HG03139 (cell line): Measurements from ENCODE around the gene GATAD2B.
"Not testable (repeated sequence)": the region's sequence is repeated elsewhere in the genome, so short reads cannot be mapped to it uniquely, and the experiment has no call there.

Experiments used
- ATAC-seq: cut with Tn5 transposase; IDR thresholded peaks from one replicate; pipeline ENCODE4 v1.9.1; 2021; ENCODE audit not compliant: unreplicated experiment

Gene GATAD2B

GRCh38 chr1:153899509-153899908 is 23.3 kb downstream of the GATAD2B start:
- no peak for ATAC-seq

- not testable (repeated sequence) for ATAC-seq
Measured at GRCh38 chr1:153895866-153896265, 26.9 kb downstream of the GATAD2B start.

GRCh38 chr1:153891042-153891441 is 31.7 kb downstream of the GATAD2B start:
- not testable (repeated sequence) for ATAC-seq

- no peak for ATAC-seq
Measured at GRCh38 chr1:153888533-153888932, 34.2 kb downstream of the GATAD2B start.

GRCh38 chr1:153886127-153886526 is 36.6 kb downstream of the GATAD2B start:
- ATAC-seq = no peak

- no peak for ATAC-seq
Measured at GRCh38 chr1:153883223-153883622, 39.5 kb downstream of the GATAD2B start.

GRCh38 chr1:153882296-153882912 is 40.4 kb downstream of the GATAD2B start:
- ATAC-seq = no peak

GRCh38 chr1:153881751-153882150 is 41.0 kb downstream of the GATAD2B start:
- ATAC-seq = no peak

- no peak for ATAC-seq
Measured at GRCh38 chr1:153880962-153881361, 41.8 kb downstream of the GATAD2B start.

GRCh38 chr1:153880024-153880423 is 42.7 kb downstream of the GATAD2B start:
- no peak for ATAC-seq

GRCh38 chr1:153877112-153877511 is 45.7 kb downstream of the GATAD2B start:
- ATAC-seq = no peak

GRCh38 chr1:153872934-153873333 is 49.8 kb downstream of the GATAD2B start:
- ATAC-seq = no peak

GRCh38 chr1:153872331-153872730 is 50.4 kb downstream of the GATAD2B start:
- ATAC-seq = no peak

GRCh38 chr1:153869486-153869885 is 53.3 kb downstream of the GATAD2B start:
- no peak for ATAC-seq

GRCh38 chr1:153866045-153866850 is 56.5 kb downstream of the GATAD2B start:
- ATAC-seq = no peak

- no peak for ATAC-seq
Measured at GRCh38 chr1:153860285-153860684, 62.5 kb downstream of the GATAD2B start.

GRCh38 chr1:153857505-153857904 is 65.3 kb downstream of the GATAD2B start:
- ATAC-seq = no peak

GRCh38 chr1:153856763-153857162 is 66.0 kb downstream of the GATAD2B start:
- no peak for ATAC-seq

GRCh38 chr1:153852170-153852569 is 70.6 kb downstream of the GATAD2B start:
- no peak for ATAC-seq

GRCh38 chr1:153849487-153850185 is 73.1 kb downstream of the GATAD2B start:
- ATAC-seq = peak; percentile 60

GRCh38 chr1:153848805-153849204 is 74.0 kb downstream of the GATAD2B start:
- no peak for ATAC-seq

- ATAC-seq = no peak
Measured at GRCh38 chr1:153845158-153845557, 77.6 kb downstream of the GATAD2B start.
